Cardiac muscle cell (in vitro differentiated cells and primary cell): ENCODE measurements around the gene PLXNB1. TPM values are rescaled to one million over a fixed set of nuclear protein-coding genes. Genes with fewer than 3 reads are reported as not detected.

Source experiments
- DNase-seq, 2 donors: peaks; one replicate each; pipeline versions ENCODE4 v3.0.0 to v3.0.0-alpha.2; 2010 to 2017; ENCODE audit warnings: low read depth in 1 of 2, low spot score in 1 of 2
- H3K27ac ChIP-seq: fragments of 200-600 bp; sonication (generic); 2 replicates; pipeline ENCODE4 v1.5.1; 2016
- H3K27me3 ChIP-seq: fragments of 200-600 bp; sonication (generic); 2 replicates; pipeline ENCODE4 v1.6.0; 2016; ENCODE audit warnings: control low read depth
- H3K36me3 ChIP-seq: fragments of 200-600 bp; sonication (generic); 2 replicates; pipeline ENCODE4 v1.5.1; 2016; ENCODE audit warnings: control low read depth
- H3K4me1 ChIP-seq: fragments of 200-600 bp; sonication (generic); 2 replicates; pipeline ENCODE4 v1.8.1; 2017; ENCODE audit warnings: low read depth, mild to moderate bottlenecking, mixed run types
- H3K4me3 ChIP-seq: fragments of 200-600 bp; sonication (generic); 2 replicates; pipeline ENCODE4 v1.5.1; 2016; ENCODE audit warnings: mild to moderate bottlenecking
- H3K9me3 ChIP-seq: fragments of 200-600 bp; sonication (generic); 2 replicates; pipeline ENCODE4 v1.5.1; 2017; ENCODE audit warnings: low read depth, mild to moderate bottlenecking, control low read depth
- polyA plus RNA-seq: library from polyadenylated mRNA; unstranded; fragments of >200 nt; fragmentation: Nextera tagmentation; extraction: Ambion mirVana; gene quantifications from 2 replicates; pipeline ENCODE4 v1.2.1, GENCODE V29; 2016
- total RNA-seq: library from RNA; depleted of rRNA; stranded (reverse); fragments of >200 nt; gene quantifications from 2 replicates; pipeline ENCODE4 v1.2.3, GENCODE V29; 2016
- TF ChIP-seq, protein P1 (sequence below): IDR thresholded peaks from 2 replicates; pipeline ENCODE4 v1.5.1; 2012; ENCODE audit warnings: low read depth, mild to moderate bottlenecking, low read length

The PLXNB1 gene
- total and polyA plus RNA-seq, 2 experiments from 2014 or later: 23.9 to 47.1 TPM

DNA sequence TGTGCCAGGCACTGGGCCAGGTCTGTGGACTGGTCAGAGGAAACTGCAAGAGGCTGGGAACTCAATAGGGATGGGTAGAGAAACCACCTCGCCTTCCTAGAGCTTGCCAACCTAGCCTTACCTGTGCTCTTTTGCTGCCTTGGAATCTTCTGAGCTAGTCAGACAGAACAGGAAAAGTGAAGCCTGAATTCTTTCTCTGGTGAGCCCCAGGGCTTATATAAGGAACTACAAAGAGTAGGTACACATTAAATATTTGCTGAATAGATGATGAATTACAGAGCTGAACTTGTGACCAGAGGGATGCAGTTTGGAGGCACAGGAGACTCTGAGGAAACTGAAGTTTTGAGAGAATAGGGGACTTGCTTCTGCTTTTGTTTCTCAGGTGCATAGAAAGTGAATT is 73.5 kb downstream of the PLXNB1 start:
- H3K36me3 ChIP-seq: no peaks in the 10 kb centered on the region
- H3K27ac ChIP-seq: no peak overlapping the region
- H3K4me1 ChIP-seq: no peaks in the 10 kb centered on the region
- no peak for DNase-seq
- no peaks in the 10 kb centered on the region for H3K9me3 ChIP-seq
- H3K27me3 ChIP-seq: no peaks in the 10 kb centered on the region
- TF ChIP-seq, protein P1, sequence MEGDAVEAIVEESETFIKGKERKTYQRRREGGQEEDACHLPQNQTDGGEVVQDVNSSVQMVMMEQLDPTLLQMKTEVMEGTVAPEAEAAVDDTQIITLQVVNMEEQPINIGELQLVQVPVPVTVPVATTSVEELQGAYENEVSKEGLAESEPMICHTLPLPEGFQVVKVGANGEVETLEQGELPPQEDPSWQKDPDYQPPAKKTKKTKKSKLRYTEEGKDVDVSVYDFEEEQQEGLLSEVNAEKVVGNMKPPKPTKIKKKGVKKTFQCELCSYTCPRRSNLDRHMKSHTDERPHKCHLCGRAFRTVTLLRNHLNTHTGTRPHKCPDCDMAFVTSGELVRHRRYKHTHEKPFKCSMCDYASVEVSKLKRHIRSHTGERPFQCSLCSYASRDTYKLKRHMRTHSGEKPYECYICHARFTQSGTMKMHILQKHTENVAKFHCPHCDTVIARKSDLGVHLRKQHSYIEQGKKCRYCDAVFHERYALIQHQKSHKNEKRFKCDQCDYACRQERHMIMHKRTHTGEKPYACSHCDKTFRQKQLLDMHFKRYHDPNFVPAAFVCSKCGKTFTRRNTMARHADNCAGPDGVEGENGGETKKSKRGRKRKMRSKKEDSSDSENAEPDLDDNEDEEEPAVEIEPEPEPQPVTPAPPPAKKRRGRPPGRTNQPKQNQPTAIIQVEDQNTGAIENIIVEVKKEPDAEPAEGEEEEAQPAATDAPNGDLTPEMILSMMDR: no peak
- H3K4me3 ChIP-seq: no peak overlapping the region

DNA sequence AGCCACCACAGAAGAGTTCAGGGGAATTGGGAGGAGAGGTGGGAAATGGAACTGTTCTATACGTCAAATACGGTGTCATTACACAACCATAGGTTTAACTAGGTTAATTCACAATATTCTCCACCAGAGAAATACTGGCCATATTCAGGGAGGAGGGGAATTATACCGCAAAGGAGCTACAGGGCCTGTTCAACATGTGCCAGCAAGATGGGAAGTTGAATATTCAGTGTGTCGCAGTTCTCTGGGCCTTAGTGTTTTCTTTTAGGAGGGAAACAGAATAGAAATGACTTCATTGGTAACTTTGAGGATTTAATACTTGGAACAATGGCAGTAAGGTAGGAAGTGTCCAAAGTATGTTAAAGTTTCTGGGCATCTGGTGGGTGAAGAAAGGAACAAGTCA is 75.9 kb downstream of the PLXNB1 start:
- TF ChIP-seq, protein P1: no peak
- Histone ChIP-seq H3K9me3 (no peaks in the 10 kb centered on the region), H3K27me3 (peaks cover 3% of the 10 kb centered on the region), H3K4me3 (no peak overlapping the region), H3K36me3 (no peaks in the 10 kb centered on the region), H3K4me1 (no peaks in the 10 kb centered on the region), H3K27ac (no peak overlapping the region)
- DNase-seq: no peak

Other genes with a start within 250 kb of the PLXNB1 start
- 12.6 and 22.0 TPM in 2 replicates for gene CDC25A, start 241.7 kb downstream of the PLXNB1 start, total RNA-seq
- 10.0 and 12.8 TPM in 2 replicates for gene CDC25A, start 241.7 kb downstream of the PLXNB1 start, polyA plus RNA-seq
- not detected in 2 replicates for gene CAMP, start 206.6 kb downstream of the PLXNB1 start, total RNA-seq
- not detected in 2 replicates for gene CAMP, start 206.6 kb downstream of the PLXNB1 start, polyA plus RNA-seq
- gene ZNF589, start 189.0 kb downstream of the PLXNB1 start, total RNA-seq: 9.1 and 19.4 TPM in 2 replicates
- gene ZNF589, start 189.0 kb downstream of the PLXNB1 start, polyA plus RNA-seq: 15.0 and 15.3 TPM in 2 replicates
- 40.5 and 42.1 TPM in 2 replicates for gene NME6, start 128.7 kb downstream of the PLXNB1 start, total RNA-seq
- gene NME6, start 128.7 kb downstream of the PLXNB1 start, polyA plus RNA-seq: 65.6 and 69.8 TPM in 2 replicates
- gene SPINK8, start 96.4 kb downstream of the PLXNB1 start, total RNA-seq: not detected in 2 replicates
- not detected in 2 replicates for gene SPINK8, start 96.4 kb downstream of the PLXNB1 start, polyA plus RNA-seq
- gene FBXW12, start 57.9 kb downstream of the PLXNB1 start, total RNA-seq: 0.51 TPM in 1 of 2 replicates, not detected in the other
- gene FBXW12, start 57.9 kb downstream of the PLXNB1 start, polyA plus RNA-seq: 0.39 TPM in 1 of 2 replicates, not detected in the other
- 18.6 and 20.2 TPM in 2 replicates for gene CCDC51, start 10.0 kb upstream of the PLXNB1 start, total RNA-seq
- 29.3 and 31.4 TPM in 2 replicates for gene CCDC51, start 10.0 kb upstream of the PLXNB1 start, polyA plus RNA-seq
- 172 and 395 TPM in 2 replicates for gene TMA7, start 10.2 kb upstream of the PLXNB1 start, total RNA-seq
- 517 and 609 TPM in 2 replicates for gene TMA7, start 10.2 kb upstream of the PLXNB1 start, polyA plus RNA-seq
- gene ATRIP, start 16.7 kb upstream of the PLXNB1 start, total RNA-seq: 8.7 and 9.4 TPM in 2 replicates
- gene ATRIP, start 16.7 kb upstream of the PLXNB1 start, polyA plus RNA-seq: 6.4 and 11.2 TPM in 2 replicates
- 68.0 and 86.0 TPM in 2 replicates for gene SHISA5, start 74.1 kb upstream of the PLXNB1 start, total RNA-seq
- 92.3 and 147 TPM in 2 replicates for gene SHISA5, start 74.1 kb upstream of the PLXNB1 start, polyA plus RNA-seq
- gene PFKFB4, start 126.7 kb upstream of the PLXNB1 start, total RNA-seq: 64.9 and 94.4 TPM in 2 replicates
- gene PFKFB4, start 126.7 kb upstream of the PLXNB1 start, polyA plus RNA-seq: 43.8 and 74.7 TPM in 2 replicates
- gene UCN2, start 133.7 kb upstream of the PLXNB1 start, total RNA-seq: 0.81 and 1.1 TPM in 2 replicates
- gene UCN2, start 133.7 kb upstream of the PLXNB1 start, polyA plus RNA-seq: 0.47 and 0.95 TPM in 2 replicates
- 53.8 and 76.6 TPM in 2 replicates for gene COL7A1, start 165.2 kb upstream of the PLXNB1 start, total RNA-seq
- 41.3 and 63.0 TPM in 2 replicates for gene COL7A1, start 165.2 kb upstream of the PLXNB1 start, polyA plus RNA-seq
- gene UQCRC1, start 179.6 kb upstream of the PLXNB1 start, total RNA-seq: 620 and 675 TPM in 2 replicates
- gene UQCRC1, start 179.6 kb upstream of the PLXNB1 start, polyA plus RNA-seq: 735 and 870 TPM in 2 replicates
- gene TMEM89, start 191.7 kb upstream of the PLXNB1 start, total RNA-seq: not detected in 2 replicates
- gene TMEM89, start 191.7 kb upstream of the PLXNB1 start, polyA plus RNA-seq: 0.59 TPM in 1 of 2 replicates, not detected in the other
- gene SLC26A6, start 205.4 kb upstream of the PLXNB1 start, total RNA-seq: 55.8 and 87.4 TPM in 2 replicates
- 52.0 and 68.1 TPM in 2 replicates for gene SLC26A6, start 205.4 kb upstream of the PLXNB1 start, polyA plus RNA-seq
- 5.4 and 5.9 TPM in 2 replicates for gene CELSR3, start 232.8 kb upstream of the PLXNB1 start, total RNA-seq
- 3.1 and 3.4 TPM in 2 replicates for gene CELSR3, start 232.8 kb upstream of the PLXNB1 start, polyA plus RNA-seq